HL-60 (cell line): ENCODE measurements around the gene HMCN2.

Experiments
- GABPA ChIP-seq: IDR thresholded peaks from 2 replicates; pipeline ENCODE4 v1.6.1; 2012; ENCODE audit warnings: low read depth
- POLR2AphosphoS5 ChIP-seq: IDR thresholded peaks from 2 replicates; pipeline ENCODE4 v1.6.1; 2012; ENCODE audit warnings: low read depth
- TF ChIP-seq, protein P1 (sequence below): IDR thresholded peaks from one replicate; pipeline ENCODE4 v1.5.1; 2011; ENCODE audit warnings: low read length, control low read depth, inconsistent platforms; ENCODE audit not compliant: insufficient read depth

DNA sequence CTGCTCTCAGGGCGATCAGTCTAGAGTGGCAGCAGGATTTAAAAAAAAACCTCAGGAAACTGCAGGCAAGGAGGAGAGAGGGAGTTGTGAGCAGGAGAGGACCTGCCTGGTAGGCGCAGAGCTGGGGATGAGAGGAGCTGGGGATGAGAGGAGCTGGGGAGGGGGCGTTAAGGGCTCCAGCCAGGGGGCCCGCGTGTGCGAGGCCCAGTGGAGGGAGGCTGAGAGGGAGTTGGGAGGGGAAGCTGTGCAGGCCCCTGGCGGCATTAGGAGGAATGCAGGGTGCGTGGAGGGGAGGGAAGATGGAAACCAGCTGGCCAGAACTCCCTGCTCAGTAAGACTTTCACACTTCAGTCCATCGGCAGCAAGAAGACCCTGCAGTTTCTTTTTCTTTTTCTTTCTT, 45.2 kb upstream of the HMCN2 start:
- TF ChIP-seq, protein P1, sequence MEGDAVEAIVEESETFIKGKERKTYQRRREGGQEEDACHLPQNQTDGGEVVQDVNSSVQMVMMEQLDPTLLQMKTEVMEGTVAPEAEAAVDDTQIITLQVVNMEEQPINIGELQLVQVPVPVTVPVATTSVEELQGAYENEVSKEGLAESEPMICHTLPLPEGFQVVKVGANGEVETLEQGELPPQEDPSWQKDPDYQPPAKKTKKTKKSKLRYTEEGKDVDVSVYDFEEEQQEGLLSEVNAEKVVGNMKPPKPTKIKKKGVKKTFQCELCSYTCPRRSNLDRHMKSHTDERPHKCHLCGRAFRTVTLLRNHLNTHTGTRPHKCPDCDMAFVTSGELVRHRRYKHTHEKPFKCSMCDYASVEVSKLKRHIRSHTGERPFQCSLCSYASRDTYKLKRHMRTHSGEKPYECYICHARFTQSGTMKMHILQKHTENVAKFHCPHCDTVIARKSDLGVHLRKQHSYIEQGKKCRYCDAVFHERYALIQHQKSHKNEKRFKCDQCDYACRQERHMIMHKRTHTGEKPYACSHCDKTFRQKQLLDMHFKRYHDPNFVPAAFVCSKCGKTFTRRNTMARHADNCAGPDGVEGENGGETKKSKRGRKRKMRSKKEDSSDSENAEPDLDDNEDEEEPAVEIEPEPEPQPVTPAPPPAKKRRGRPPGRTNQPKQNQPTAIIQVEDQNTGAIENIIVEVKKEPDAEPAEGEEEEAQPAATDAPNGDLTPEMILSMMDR: no peak
- TF ChIP-seq POLR2AphosphoS5 (no peak), GABPA (no peak)
